ENCODE measurements around the gene EPB41L2.

EPB41L2 gene

DNA sequence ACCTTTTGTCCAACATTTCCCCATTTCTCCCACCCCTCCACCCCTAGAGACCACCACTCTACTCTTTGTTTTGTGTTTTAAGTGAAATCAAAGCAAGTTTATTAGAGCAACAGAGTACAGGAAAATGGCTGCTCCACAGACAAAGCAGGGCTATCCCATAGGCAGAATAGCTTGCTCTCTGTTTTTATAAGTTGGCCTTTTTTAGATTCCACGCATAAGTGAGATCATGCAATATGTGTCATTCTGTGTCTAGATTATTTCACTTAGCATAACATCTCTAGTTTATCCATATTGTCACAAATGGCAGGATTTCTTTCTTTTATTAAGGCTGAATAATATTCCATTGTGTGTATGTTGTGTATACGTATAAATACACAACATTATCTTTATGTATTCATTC, 266.0 kb downstream of the EPB41L2 start:
- H3K4me3 ChIP-seq (ENCODE audit: low read depth, low read length), result no peak overlapping the region
- no peak for DNase-seq (ENCODE audit: low read depth, low spot score)
- in situ Hi-C loops (cut with HindIII; ENCODE audit: low sequenced_read_pairs), result no loop called here
- TF ChIP-seq, protein P1, sequence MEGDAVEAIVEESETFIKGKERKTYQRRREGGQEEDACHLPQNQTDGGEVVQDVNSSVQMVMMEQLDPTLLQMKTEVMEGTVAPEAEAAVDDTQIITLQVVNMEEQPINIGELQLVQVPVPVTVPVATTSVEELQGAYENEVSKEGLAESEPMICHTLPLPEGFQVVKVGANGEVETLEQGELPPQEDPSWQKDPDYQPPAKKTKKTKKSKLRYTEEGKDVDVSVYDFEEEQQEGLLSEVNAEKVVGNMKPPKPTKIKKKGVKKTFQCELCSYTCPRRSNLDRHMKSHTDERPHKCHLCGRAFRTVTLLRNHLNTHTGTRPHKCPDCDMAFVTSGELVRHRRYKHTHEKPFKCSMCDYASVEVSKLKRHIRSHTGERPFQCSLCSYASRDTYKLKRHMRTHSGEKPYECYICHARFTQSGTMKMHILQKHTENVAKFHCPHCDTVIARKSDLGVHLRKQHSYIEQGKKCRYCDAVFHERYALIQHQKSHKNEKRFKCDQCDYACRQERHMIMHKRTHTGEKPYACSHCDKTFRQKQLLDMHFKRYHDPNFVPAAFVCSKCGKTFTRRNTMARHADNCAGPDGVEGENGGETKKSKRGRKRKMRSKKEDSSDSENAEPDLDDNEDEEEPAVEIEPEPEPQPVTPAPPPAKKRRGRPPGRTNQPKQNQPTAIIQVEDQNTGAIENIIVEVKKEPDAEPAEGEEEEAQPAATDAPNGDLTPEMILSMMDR (IDR thresholded peaks at IDR 0.05; ENCODE audit: low read depth, low read length), result no peak

DNA sequence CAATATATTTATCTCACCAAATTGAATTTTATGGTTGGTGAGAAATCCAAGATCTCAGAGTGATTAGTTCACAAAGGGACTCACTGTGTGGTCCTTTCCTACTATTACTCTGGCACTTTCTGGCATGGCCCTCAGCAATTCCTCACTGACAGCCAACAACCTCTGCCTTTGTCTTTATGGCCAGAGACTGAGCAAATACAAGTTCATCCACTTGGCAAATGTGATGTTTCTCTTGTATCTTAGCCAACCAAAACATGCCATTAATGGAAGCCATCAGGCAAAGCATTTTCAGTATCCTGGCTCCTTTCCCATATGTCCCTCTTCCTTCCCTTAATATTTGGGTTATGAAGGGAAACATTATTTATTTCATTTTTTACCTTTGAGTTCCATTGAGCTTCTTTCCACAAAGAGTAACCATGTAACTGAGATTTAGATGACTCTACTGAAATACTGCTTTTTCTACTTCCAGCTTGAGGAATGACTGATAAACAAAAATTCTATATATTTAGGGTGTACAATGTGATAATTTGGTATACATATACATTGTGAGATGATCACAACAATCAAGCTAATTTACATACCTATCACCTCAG, 266.6 kb downstream of the EPB41L2 start:
- in situ Hi-C loops (cut with HindIII; ENCODE audit: low sequenced_read_pairs), result no loop called here
- TF ChIP-seq, protein P1 (IDR thresholded peaks at IDR 0.05; ENCODE audit: low read depth, low read length), result no peak
- DNase-seq (ENCODE audit: low read depth, low spot score), result peak; percentile 80
- no peak overlapping the region for H3K4me3 ChIP-seq (ENCODE audit: low read depth, low read length)

DNA sequence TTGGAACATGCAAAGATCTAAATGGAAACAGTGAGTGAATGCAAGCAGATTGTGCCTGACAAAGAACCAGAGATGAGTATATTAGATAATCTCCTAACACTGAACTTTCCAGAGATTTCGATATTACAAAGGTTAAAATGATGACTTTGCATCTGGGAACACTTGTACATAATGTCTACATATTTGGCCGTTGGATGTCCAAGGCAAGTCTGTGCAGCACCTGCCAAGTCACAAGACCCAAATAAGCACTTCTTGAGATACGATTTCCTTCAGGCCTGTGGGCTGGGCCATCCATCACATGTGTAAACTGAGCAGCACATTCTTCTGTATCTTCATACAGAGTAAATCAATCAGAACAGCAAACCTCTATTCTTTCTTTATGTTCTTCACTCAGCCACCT, 268.3 kb downstream of the EPB41L2 start:
- no peak for DNase-seq (ENCODE audit: low read depth, low spot score)
- H3K4me3 ChIP-seq (ENCODE audit: low read depth, low read length), result no peak overlapping the region
- TF ChIP-seq, protein P1 (IDR thresholded peaks at IDR 0.05; ENCODE audit: low read depth, low read length), result no peak
- in situ Hi-C loops (cut with HindIII; ENCODE audit: low sequenced_read_pairs), result no loop called here

DNA sequence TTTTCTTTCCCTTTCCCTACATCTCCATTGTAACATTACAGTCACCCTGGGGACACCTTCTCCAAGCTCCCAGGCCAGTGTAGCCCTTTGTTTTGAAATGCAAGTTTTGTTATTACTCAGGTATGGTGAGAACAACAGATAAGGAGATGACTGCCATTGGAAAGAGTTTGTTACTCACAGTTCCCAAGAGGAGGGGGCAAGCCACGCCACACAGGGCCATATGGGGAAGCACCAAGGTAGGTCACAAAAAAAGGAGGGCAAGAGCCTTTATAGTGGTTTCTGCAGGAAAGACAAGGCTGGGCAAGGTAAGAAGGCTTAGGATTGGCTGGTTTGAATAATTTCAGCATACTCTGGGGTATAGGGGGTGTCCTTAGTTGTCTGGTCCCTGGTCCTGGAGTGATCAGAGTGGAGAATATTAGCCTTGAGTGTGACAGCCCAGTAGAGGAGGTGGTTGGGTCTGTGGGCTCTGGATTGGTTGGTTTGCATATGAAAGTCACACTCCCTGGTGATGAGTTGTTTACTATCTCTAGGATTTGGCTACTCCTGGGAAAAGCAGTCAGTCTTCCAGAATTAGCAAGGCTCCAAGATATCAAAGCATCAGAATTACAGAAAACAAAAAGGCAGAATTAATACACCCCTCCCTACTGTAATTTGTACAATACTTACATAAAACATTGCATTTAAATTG, 268.9 kb downstream of the EPB41L2 start:
- TF ChIP-seq, protein P1 (IDR thresholded peaks at IDR 0.05; ENCODE audit: low read depth, low read length), result no peak
- no peak for DNase-seq (ENCODE audit: low read depth, low spot score)
- in situ Hi-C loops (cut with HindIII; ENCODE audit: low sequenced_read_pairs), result no loop called here
- no peak overlapping the region for H3K4me3 ChIP-seq (ENCODE audit: low read depth, low read length)
